Epithelial cell of proximal tubule (primary cell): ENCODE data around the gene MFAP3L. TPM values are rescaled to one million over a fixed set of nuclear protein-coding genes. Genes with fewer than 3 reads are reported as not detected.
A peak's percentile ranks its signal among the peaks of the same experiment; 100 is the strongest.
"Not testable (repeated sequence)": the region's sequence is repeated elsewhere in the genome, so short reads cannot be mapped to it uniquely, and the experiment has no call there.

Experiments used
- DNase-seq: peaks from one replicate; pipeline ENCODE4 v3.0.0-alpha.2; 2011; ENCODE audit warnings: low read depth
- H3K4me3 ChIP-seq: 2 replicates; pipeline ENCODE4 v1.5.1; 2011; ENCODE audit warnings: low read depth, mild to moderate bottlenecking, low read length
- total RNA-seq: library from RNA; depleted of rRNA; stranded (reverse); fragments of >200 nt; gene quantifications from 2 replicates; pipeline ENCODE4 v1.2.3, GENCODE V29; 2015
- TF ChIP-seq, protein P1 (sequence below): conservative IDR thresholded peaks from 2 replicates; pipeline ENCODE4 v1.5.1; 2012; ENCODE audit warnings: low read depth, mild to moderate bottlenecking, low read length

Gene MFAP3L
- total RNA-seq, 1 donor from 2014 or later: 10.2 TPM

DNA sequence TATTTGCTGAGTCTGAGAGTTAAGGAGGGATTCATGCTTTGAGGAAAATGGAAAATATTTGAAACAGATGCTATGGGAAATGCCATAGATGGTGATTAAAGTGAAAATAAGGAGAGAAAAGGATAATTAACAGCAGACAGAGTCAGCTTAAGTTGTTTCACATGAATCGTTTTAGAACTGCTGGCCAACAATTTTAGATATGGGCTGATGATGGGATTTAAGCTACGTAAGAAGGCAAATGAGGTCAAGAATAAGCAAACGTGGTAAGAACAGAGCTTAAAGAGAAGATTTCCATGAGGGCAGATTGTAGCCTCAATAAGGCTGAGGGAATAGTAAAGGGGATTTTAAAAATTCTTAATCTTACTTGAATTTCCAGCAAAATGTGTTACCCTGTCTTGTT is 77.9 kb downstream of the MFAP3L start:
- TF ChIP-seq, protein P1, sequence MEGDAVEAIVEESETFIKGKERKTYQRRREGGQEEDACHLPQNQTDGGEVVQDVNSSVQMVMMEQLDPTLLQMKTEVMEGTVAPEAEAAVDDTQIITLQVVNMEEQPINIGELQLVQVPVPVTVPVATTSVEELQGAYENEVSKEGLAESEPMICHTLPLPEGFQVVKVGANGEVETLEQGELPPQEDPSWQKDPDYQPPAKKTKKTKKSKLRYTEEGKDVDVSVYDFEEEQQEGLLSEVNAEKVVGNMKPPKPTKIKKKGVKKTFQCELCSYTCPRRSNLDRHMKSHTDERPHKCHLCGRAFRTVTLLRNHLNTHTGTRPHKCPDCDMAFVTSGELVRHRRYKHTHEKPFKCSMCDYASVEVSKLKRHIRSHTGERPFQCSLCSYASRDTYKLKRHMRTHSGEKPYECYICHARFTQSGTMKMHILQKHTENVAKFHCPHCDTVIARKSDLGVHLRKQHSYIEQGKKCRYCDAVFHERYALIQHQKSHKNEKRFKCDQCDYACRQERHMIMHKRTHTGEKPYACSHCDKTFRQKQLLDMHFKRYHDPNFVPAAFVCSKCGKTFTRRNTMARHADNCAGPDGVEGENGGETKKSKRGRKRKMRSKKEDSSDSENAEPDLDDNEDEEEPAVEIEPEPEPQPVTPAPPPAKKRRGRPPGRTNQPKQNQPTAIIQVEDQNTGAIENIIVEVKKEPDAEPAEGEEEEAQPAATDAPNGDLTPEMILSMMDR: no peak
- H3K4me3 ChIP-seq: no peak overlapping the region
- DNase-seq: no peak

DNA sequence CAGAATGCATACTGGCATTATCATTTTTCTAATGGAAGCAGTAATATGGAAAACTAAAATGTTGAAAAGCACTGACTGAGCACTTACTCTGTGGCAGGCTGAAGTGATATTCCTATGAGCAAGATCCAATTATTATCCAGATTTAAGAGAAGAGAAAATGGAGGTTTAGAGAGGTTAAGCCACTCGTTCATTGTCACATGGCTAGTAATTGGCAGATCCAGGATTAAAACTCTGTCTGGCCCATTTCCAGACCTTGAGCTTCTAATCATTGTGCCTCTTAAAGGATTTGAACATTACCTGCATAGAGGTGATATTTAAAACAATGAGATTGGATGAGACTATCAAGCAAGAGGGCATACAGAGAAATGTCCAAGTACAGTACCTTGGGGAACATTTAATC is 80.6 kb downstream of the MFAP3L start:
- H3K4me3 ChIP-seq: no peak overlapping the region
- TF ChIP-seq, protein P1: no peak
- no peak for DNase-seq

DNA sequence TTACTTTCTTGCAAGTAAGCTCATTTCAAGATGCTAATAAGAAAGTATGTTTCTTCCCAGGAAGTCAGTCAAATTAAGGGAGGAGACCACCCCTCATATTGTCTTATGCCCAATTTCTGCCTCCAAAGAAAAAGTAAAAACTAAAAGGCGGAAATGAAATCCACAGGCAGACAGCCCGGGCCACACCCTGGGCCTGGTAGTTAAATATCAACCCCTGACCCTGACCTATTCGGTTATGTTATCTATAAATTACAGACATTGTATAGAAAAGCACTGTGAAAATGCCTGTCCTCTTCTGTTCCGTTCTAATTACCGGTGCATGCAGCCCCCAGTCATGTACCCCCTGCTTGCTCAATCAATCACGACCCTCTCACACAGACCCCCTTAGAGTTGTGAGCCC is 82.6 kb downstream of the MFAP3L start:
- not testable (repeated sequence) for DNase-seq
- peak overlapping the region; percentile 26 for H3K4me3 ChIP-seq

DNA sequence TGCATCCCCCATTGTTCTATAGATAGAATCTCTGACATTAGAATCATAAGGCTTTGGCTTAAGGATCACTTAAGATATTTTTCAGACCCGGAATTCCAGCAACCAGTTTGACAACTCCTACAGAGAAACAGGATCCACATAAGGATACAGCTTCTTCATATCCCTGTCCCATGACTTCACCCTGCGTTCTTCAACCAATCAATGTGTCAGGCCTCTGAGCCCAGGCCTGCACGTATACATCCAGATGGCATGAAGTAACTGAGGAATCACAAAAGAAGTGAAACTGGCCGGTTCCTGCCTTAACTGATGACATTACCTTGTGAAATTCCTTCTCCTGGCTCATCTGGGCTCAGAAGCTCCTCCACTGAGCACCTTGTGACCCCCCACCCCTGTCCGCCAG is 85.1 kb downstream of the MFAP3L start:
- TF ChIP-seq, protein P1: no peak
- no peak overlapping the region for H3K4me3 ChIP-seq
- no peak for DNase-seq

DNA sequence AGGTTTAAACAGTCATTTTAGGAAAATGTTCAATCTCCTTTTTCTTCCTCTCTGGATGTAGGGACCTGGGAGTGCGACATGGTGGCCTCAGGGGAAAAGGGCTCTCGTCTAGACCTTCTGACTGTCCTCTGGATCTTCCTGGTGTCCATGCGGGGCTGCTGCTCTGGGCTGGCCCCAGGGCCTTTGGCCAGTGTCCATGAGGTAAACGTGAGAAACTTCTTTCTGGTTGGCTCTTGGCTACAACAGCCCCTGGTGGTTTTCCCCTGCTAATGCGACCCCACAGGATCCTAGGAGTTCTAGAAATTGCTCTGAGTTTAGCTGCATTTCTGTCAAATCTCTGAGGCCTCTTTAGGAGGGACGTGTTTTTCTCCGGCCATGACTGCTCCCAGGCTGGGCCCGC is 85.7 kb downstream of the MFAP3L start:
- TF ChIP-seq, protein P1: peak; percentile 53
- H3K4me3 ChIP-seq: no peak overlapping the region
- no peak for DNase-seq

Other genes with a start within 250 kb of the MFAP3L start
- gene AADAT, start 63.6 kb upstream of the MFAP3L start, total RNA-seq: 12.5 and 17.4 TPM in 2 replicates